GM19463 (cell line): ENCODE measurements around the gene MGST3.
A peak's percentile ranks its signal among the peaks of the same experiment; 100 is the strongest.
"Not testable (repeated sequence)": the region's sequence is repeated elsewhere in the genome, so short reads cannot be mapped to it uniquely, and the experiment has no call there.

Source experiments
- ATAC-seq: cut with Tn5 transposase; IDR thresholded peaks from one replicate; pipeline ENCODE4 v1.9.1; 2021; ENCODE audit warnings: mild to moderate bottlenecking, moderate library complexity; ENCODE audit not compliant: unreplicated experiment

MGST3 gene

GRCh38 chr1:165695031-165695430 is 64.0 kb downstream of the MGST3 start:
- ATAC-seq, result no peak

GRCh38 chr1:165696625-165697100 is 65.6 kb downstream of the MGST3 start:
- no peak for ATAC-seq

- ATAC-seq, result no peak
These were observed 66.5 kb downstream of the MGST3 start for GRCh38 chr1:165697491-165697880.

GRCh38 chr1:165697881-165698760 is 67.1 kb downstream of the MGST3 start, which contains the start of gene ALDH9A1:
ALDH9A1 (minus strand) TSS chr1:165698562; CDS start chr1:165698558, 4 bp downstream.
- peak; percentile 93 for ATAC-seq

- no peak for ATAC-seq
These were observed 67.7 kb downstream of the MGST3 start for GRCh38 chr1:165698761-165699052.

GRCh38 chr1:165699577-165699976 is 68.5 kb downstream of the MGST3 start:
- ATAC-seq, result no peak

GRCh38 chr1:165701922-165702321 is 70.9 kb downstream of the MGST3 start:
- not testable (repeated sequence) for ATAC-seq

GRCh38 chr1:165703648-165704047 is 72.6 kb downstream of the MGST3 start:
- ATAC-seq, result no peak
